Kidney (tissue), 14 donors: Measurements from ENCODE around the gene RHOG. TPM values are rescaled to one million over a fixed set of nuclear protein-coding genes. Genes with fewer than 3 reads are reported as not detected.

Experiments used
- DNase-seq, 5 donors: peaks; one replicate each; pipeline ENCODE4 v3.0.0-alpha.2; 2013 to 2020
- FAIRE-seq: peaks from 2 replicates; lab custom pipeline; 2012; peaks lifted over from hg19 to GRCh38; lab: Jason Lieb, UNC
- H3K27ac ChIP-seq, 2 donors: one replicate each; pipeline ENCODE4 v1.7.0; 2013; ENCODE audit warnings: low read depth in 2 of 2, low read length in 2 of 2, inconsistent platforms in 1 of 2
- H3K27me3 ChIP-seq: one replicate; pipeline ENCODE4 v1.7.1; 2013; ENCODE audit warnings: low read length, inconsistent platforms; ENCODE audit not compliant: control insufficient read depth, insufficient read depth
- H3K36me3 ChIP-seq, 3 donors: one replicate each; pipeline versions ENCODE4 v1.7.0 to v1.7.1; 2013; ENCODE audit warnings: low read length in 3 of 3, control low read depth in 1 of 3, inconsistent platforms in 1 of 3; ENCODE audit not compliant: insufficient read depth in 3 of 3, control insufficient read depth in 2 of 3
- H3K4me1 ChIP-seq, 3 donors: one replicate each; pipeline versions ENCODE4 v1.7.0 to v1.7.1; 2013; ENCODE audit warnings: low read length in 3 of 3, inconsistent platforms in 1 of 3, low read depth in 1 of 3; ENCODE audit not compliant: control insufficient read depth in 2 of 3, insufficient read depth in 2 of 3
- H3K4me3 ChIP-seq, 3 donors: one replicate each; pipeline versions ENCODE4 v1.7.0 to v1.8.1; 2013; ENCODE audit warnings: low read length in 3 of 3, control low read depth in 1 of 3, inconsistent platforms in 1 of 3
- H3K9ac ChIP-seq, 3 donors: one replicate each; pipeline versions ENCODE4 v1.7.0 to v1.7.1; 2013; ENCODE audit warnings: low read length in 3 of 3, control low read depth in 1 of 3, inconsistent platforms in 1 of 3
- H3K9me3 ChIP-seq, 3 donors: one replicate each; pipeline versions ENCODE4 v1.7.0 to v1.7.1; 2013; ENCODE audit warnings: low read length in 3 of 3, control low read depth in 1 of 3, inconsistent platforms in 1 of 3; ENCODE audit not compliant: control insufficient read depth in 2 of 3, insufficient read depth in 1 of 3
- CTCF ChIP-seq: IDR thresholded peaks from 3 replicates; pipeline ENCODE4 v1.5.1; 2012; ENCODE audit warnings: mild to moderate bottlenecking, moderate library complexity, borderline replicate concordance; ENCODE audit not compliant: insufficient read depth; ENCODE audit errors: extremely low read depth
- intact Hi-C: fragments of 100-400 bp; cut with DNase I; formaldehyde crosslinking; loops from one replicate; pipeline ENCODE4 v1.11.1; 2022
- polyA plus RNA-seq: library from polyadenylated mRNA; stranded (reverse); fragments of 350-450 nt; fragmentation: Illumina TruSeq; extraction: RNeasy Lipid Tissue Mini Kit (QIAGEN cat#74804); gene quantifications from one replicate; pipeline ENCODE4 v1.2.3, GENCODE V29; 2014; ENCODE audit warnings: low read depth, low replicate concordance; ENCODE audit not compliant: insufficient read depth
- total RNA-seq: library from RNA; stranded (reverse); fragmentation: NEBNext Ultra II Directional; extraction: Animal tissue kit (Norgen Biotek cat#: 25700); gene quantifications from one replicate; pipeline ENCODE4 v1.2.1, GENCODE V29; 2021
- donor health status: control.
- donor health status: control.
- donor health status: control.
- donor health status: control.
- donor health status: control.
- donor health status: DM: yes; HTN: yes; CAD: no.
- donor health status: Normal renal cell carcinoma (clear cell type).

The RHOG gene
- total and polyA plus RNA-seq, 2 donors from 2014 or later = 43.1 to 56.0 TPM

- intact Hi-C loops = no loop called here
- DNase-seq (no peak), FAIRE-seq (no peak)
- Histone ChIP-seq H3K9me3 (no peaks in the 10 kb centered on the region), H3K9ac (no peak overlapping the region), H3K27me3 (no peaks in the 10 kb centered on the region), H3K36me3 (no peaks in the 10 kb centered on the region), H3K4me1 (peaks cover 0 to 35% (median 12%) of the 10 kb centered on the region in 3 donors), H3K27ac (no peak overlapping the region), H3K4me3 (no peak overlapping the region)
- TF ChIP-seq CTCF = no peak
These were observed 3.0 kb downstream of the RHOG start for GRCh38 chr11:3837793-3838192.

- Histone ChIP-seq H3K9ac (no peak overlapping the region), H3K4me1 (peaks cover 0 to 37% (median 11%) of the 10 kb centered on the region in 3 donors), H3K4me3 (no peak overlapping the region), H3K27me3 (no peaks in the 10 kb centered on the region), H3K36me3 (no peaks in the 10 kb centered on the region), H3K9me3 (no peaks in the 10 kb centered on the region), H3K27ac (no peak overlapping the region)
- DNase-seq (peak in 1 of 5 donors; percentile 78), FAIRE-seq (no peak)
- TF ChIP-seq CTCF = no peak
- intact Hi-C loops = no loop called here
These were observed 3.9 kb downstream of the RHOG start for GRCh38 chr11:3836903-3837302.

- Histone ChIP-seq H3K9me3 (no peaks in the 10 kb centered on the region), H3K27me3 (no peaks in the 10 kb centered on the region), H3K4me3 (no peak overlapping the region), H3K4me1 (peaks cover 0 to 33% (median 9%) of the 10 kb centered on the region in 3 donors), H3K9ac (no peak overlapping the region), H3K36me3 (no peaks in the 10 kb centered on the region), H3K27ac (no peak overlapping the region)
- intact Hi-C loops = no loop called here
- DNase-seq (peak in 1 of 5 donors; percentile 45), FAIRE-seq (no peak)
- TF ChIP-seq CTCF = no peak
These were observed 5.0 kb downstream of the RHOG start for GRCh38 chr11:3835751-3836150.
